ENCODE data around the gene PIP5KL1.

Gene PIP5KL1

GRCh38 chr9:127915325-127915752 is 15.2 kb downstream of the PIP5KL1 start:
- Histone ChIP-seq H3K4me3 (ENCODE audit: insufficient read depth, low read length, poor library complexity, severe bottlenecking) (no peak overlapping the region), H3K27me3 (ENCODE audit: low read length) (no peaks in the 10 kb centered on the region), H3K79me2 (ENCODE audit: insufficient read depth, low read length) (no peaks in the 10 kb centered on the region), H3K36me3 (ENCODE audit: low read length) (no peaks in the 10 kb centered on the region), H3K27ac (ENCODE audit: low read depth, low read length) (peak overlapping the region; percentile 80), H2AFZ (ENCODE audit: low read depth, low read length, severe bottlenecking) (no peak overlapping the region), H3K4me2 (ENCODE audit: low read depth, low read length, poor library complexity, severe bottlenecking) (peak overlapping the region; percentile 87), H3K9ac (ENCODE audit: low read length) (peak overlapping the region; percentile 26; the same call in 1 of the 2 replicates), H4K20me1 (ENCODE audit: low read depth, low read length) (no peaks in the 10 kb centered on the region), H3F3A (ENCODE audit: insufficient read depth) (peaks cover 19% of the 10 kb centered on the region), H3K9me2 (replicated peaks; ENCODE audit: insufficient read depth, low read length) (no peaks in the 10 kb centered on the region), H3K9me3 (ENCODE audit: insufficient read depth, low read length) (no peaks in the 10 kb centered on the region)
- TF ChIP-seq EZH2phosphoT487 (conservative IDR thresholded peaks at IDR 0.05; ENCODE audit: low read length): no peak
- no peak for TF ChIP-seq CTCF (IDR thresholded peaks at IDR 0.05; ENCODE audit: insufficient read depth, low read length, poor library complexity, severe bottlenecking)

GRCh38 chr9:127913682-127914081 is 16.9 kb downstream of the PIP5KL1 start:
- no peak overlapping the region for H3K4me2 ChIP-seq (ENCODE audit: low read depth, low read length, poor library complexity, severe bottlenecking)
- H2AFZ ChIP-seq (ENCODE audit: low read depth, low read length, severe bottlenecking): no peak overlapping the region
- H3K4me3 ChIP-seq (ENCODE audit: insufficient read depth, low read length, poor library complexity, severe bottlenecking): no peak overlapping the region
- no peaks in the 10 kb centered on the region for H4K20me1 ChIP-seq (ENCODE audit: low read depth, low read length)
- no peaks in the 10 kb centered on the region for H3K9me2 ChIP-seq (replicated peaks; ENCODE audit: insufficient read depth, low read length)
- no peak overlapping the region for H3K9ac ChIP-seq (ENCODE audit: low read length)
- TF ChIP-seq EZH2phosphoT487 (conservative IDR thresholded peaks at IDR 0.05; ENCODE audit: low read length) (no peak), CTCF (IDR thresholded peaks at IDR 0.05; ENCODE audit: insufficient read depth, low read length, poor library complexity, severe bottlenecking) (no peak)
- H3K27ac ChIP-seq (ENCODE audit: low read depth, low read length): no peak overlapping the region
- H3F3A ChIP-seq (ENCODE audit: insufficient read depth): peaks cover 19% of the 10 kb centered on the region
- H3K36me3 ChIP-seq (ENCODE audit: low read length): no peaks in the 10 kb centered on the region
- no peaks in the 10 kb centered on the region for H3K9me3 ChIP-seq (ENCODE audit: insufficient read depth, low read length)
- no peaks in the 10 kb centered on the region for H3K79me2 ChIP-seq (ENCODE audit: insufficient read depth, low read length)
- no peaks in the 10 kb centered on the region for H3K27me3 ChIP-seq (ENCODE audit: low read length)

GRCh38 chr9:127912882-127913281 is 17.7 kb downstream of the PIP5KL1 start:
- Histone ChIP-seq H3K27me3 (ENCODE audit: low read length) (no peaks in the 10 kb centered on the region), H3K27ac (ENCODE audit: low read depth, low read length) (no peak overlapping the region), H3F3A (ENCODE audit: insufficient read depth) (peaks cover 19% of the 10 kb centered on the region), H2AFZ (ENCODE audit: low read depth, low read length, severe bottlenecking) (no peak overlapping the region), H3K4me2 (ENCODE audit: low read depth, low read length, poor library complexity, severe bottlenecking) (no peak overlapping the region), H3K4me3 (ENCODE audit: insufficient read depth, low read length, poor library complexity, severe bottlenecking) (no peak overlapping the region), H3K9me3 (ENCODE audit: insufficient read depth, low read length) (no peaks in the 10 kb centered on the region), H3K79me2 (ENCODE audit: insufficient read depth, low read length) (no peaks in the 10 kb centered on the region), H3K9ac (ENCODE audit: low read length) (no peak overlapping the region), H4K20me1 (ENCODE audit: low read depth, low read length) (no peaks in the 10 kb centered on the region), H3K9me2 (replicated peaks; ENCODE audit: insufficient read depth, low read length) (no peaks in the 10 kb centered on the region), H3K36me3 (ENCODE audit: low read length) (no peaks in the 10 kb centered on the region)
- TF ChIP-seq EZH2phosphoT487 (conservative IDR thresholded peaks at IDR 0.05; ENCODE audit: low read length) (no peak), CTCF (IDR thresholded peaks at IDR 0.05; ENCODE audit: insufficient read depth, low read length, poor library complexity, severe bottlenecking) (no peak)
